Measurements from ENCODE around the gene KIF1A. TPM values are rescaled to one million over a fixed set of nuclear protein-coding genes. Genes with fewer than 3 reads are reported as not detected.

Gene KIF1A
- total and polyA plus RNA-seq, 2 donors (not counting 3 experiments of a cell fraction or from before 2014, with no cell fraction given) = 0.11 to 0.64 TPM

DNA sequence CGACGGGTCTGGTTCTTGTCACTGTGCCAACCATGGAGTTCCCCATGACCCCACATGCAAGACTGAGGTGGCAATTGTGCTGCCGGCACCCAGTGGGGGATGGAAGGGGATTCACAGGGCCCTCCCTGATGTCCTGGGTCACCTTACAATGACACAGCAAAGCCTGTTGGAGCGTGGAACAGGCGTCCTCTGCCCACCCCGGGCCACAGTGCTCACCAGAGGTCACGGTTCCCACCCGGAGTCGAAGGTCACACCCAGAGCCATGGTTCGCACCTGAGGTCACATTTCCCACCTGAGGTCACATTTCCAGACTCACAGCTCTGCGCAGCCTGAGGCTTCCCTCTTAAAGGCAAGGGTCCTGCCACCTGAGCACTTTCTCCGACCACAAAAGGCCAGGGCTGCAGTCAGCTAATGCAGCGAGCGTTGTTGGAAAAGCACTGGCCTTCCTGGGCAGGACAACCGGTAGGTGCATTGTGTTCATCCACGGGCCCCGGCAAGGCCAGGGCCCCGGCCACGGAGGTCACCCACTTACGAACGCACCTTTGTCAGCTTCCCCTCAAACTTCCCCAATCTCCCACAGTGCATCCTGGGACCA is 24.0 kb downstream of the KIF1A start:
- Histone ChIP-seq H3K27ac (ENCODE audit: insufficient read depth, low read depth, low read length) (no peak overlapping the region), H3K4me1 (ENCODE audit: control insufficient read depth, extremely low read depth, insufficient read depth, low read length) (no peaks in the 10 kb centered on the region), H3K9me1 (replicated peaks; ENCODE audit: control insufficient read depth, extremely low read depth, insufficient read depth, low read length) (no peaks in the 10 kb centered on the region), H3K79me2 (ENCODE audit: control insufficient read depth, insufficient read depth, low read length) (no peaks in the 10 kb centered on the region), H4K20me1 (replicated peaks; ENCODE audit: control insufficient read depth, extremely low read depth, insufficient read depth, low read length) (no peaks in the 10 kb centered on the region), H3K4me3 (replicated peaks in 1 of 3; ENCODE audit: insufficient read depth in 1 of 3, low read depth in 1 of 3, low read length in 3 of 3) (no peak overlapping the region), H3K9ac (replicated peaks; ENCODE audit: extremely low read depth, insufficient read depth, low read length) (no peak overlapping the region), H3K27me3 (ENCODE audit: control insufficient read depth in 2 of 2, insufficient read depth in 2 of 2, low read length in 2 of 2) (peaks cover 8 to 15% of the 10 kb centered on the region in 2 experiments), H3K36me3 (ENCODE audit: control insufficient read depth in 2 of 2, extremely low read depth in 1 of 2, insufficient read depth in 2 of 2, low read length in 2 of 2) (no peaks in the 10 kb centered on the region), H2AFZ (ENCODE audit: low read depth, low read length) (no peak overlapping the region), H3K4me2 (ENCODE audit: insufficient read depth, low read length) (no peak overlapping the region), H3K9me3 (replicated peaks; ENCODE audit: control insufficient read depth, insufficient read depth, low read length) (no peaks in the 10 kb centered on the region)
- CTCF ChIA-PET = no interaction called here
- POLR2A ChIA-PET = no interaction called here
- dilution Hi-C loops (cut with MboI; ENCODE audit: extremely low pct_ligation_motif_present, low sequenced_read_pairs) = no loop called here
- FAIRE-seq (no peak), DNase-seq (ENCODE audit: low read depth, low spot score) (no peak)
- BruUV-seq (replicated peaks) = no TSS peak
- intact Hi-C loops (cut with micrococcal nuclease) = no loop called here
- TF ChIP-seq, protein P1, sequence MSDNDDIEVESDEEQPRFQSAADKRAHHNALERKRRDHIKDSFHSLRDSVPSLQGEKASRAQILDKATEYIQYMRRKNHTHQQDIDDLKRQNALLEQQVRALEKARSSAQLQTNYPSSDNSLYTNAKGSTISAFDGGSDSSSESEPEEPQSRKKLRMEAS (IDR thresholded peaks at IDR 0.05; ENCODE audit: insufficient read depth, insufficient read length) = no peak
- no peak for TF ChIP-seq JUN (IDR thresholded peaks at IDR 0.05; ENCODE audit: borderline replicate concordance, insufficient read depth, insufficient read length, low read depth)
- TF ChIP-seq POLR2AphosphoS5 (IDR thresholded peaks at IDR 0.05; ENCODE audit: insufficient read depth, low read depth, low read length) = no peak
- TF ChIP-seq POLR2A (IDR thresholded peaks at IDR 0.05; ENCODE audit: low read depth, low read length) = no peak
- no peak for TF ChIP-seq MYC (IDR thresholded peaks at IDR 0.05; ENCODE audit: low read depth, low read length)
- TF ChIP-seq GATA2 (IDR thresholded peaks at IDR 0.05; ENCODE audit: insufficient read depth, insufficient read length, low read depth, low read length) = no peak
- no peak for TF ChIP-seq EZH2 (IDR thresholded peaks at IDR 0.05; ENCODE audit: borderline replicate concordance, low read depth, low read length, severe bottlenecking)
- no peak for TF ChIP-seq FOS (IDR thresholded peaks at IDR 0.05; ENCODE audit: borderline replicate concordance, insufficient read depth, low read length)
- TF ChIP-seq CTCF (IDR thresholded peaks at IDR 0.05; ENCODE audit: extremely low read depth in 1 of 2, insufficient read depth in 1 of 2, low read depth in 1 of 2, low read length in 2 of 2) = no peak

All from endothelial cell of umbilical vein (primary cell).